ENCODE data around the gene IQSEC1. TPM values are rescaled to one million over a fixed set of nuclear protein-coding genes. Genes with fewer than 3 reads are reported as not detected.

The IQSEC1 gene
- total RNA-seq, 1 donor from 2014 or later: 57.1 TPM

- DNase-seq (ENCODE audit: extremely low read depth, low read depth, low spot score): no peak
Observed at GRCh38 chr3:13034861-13035260, 38.4 kb downstream of the IQSEC1 start.

GRCh38 chr3:13034109-13034800, 39.0 kb downstream of the IQSEC1 start:
- DNase-seq (ENCODE audit: extremely low read depth, low read depth, low spot score): no peak

DNA sequence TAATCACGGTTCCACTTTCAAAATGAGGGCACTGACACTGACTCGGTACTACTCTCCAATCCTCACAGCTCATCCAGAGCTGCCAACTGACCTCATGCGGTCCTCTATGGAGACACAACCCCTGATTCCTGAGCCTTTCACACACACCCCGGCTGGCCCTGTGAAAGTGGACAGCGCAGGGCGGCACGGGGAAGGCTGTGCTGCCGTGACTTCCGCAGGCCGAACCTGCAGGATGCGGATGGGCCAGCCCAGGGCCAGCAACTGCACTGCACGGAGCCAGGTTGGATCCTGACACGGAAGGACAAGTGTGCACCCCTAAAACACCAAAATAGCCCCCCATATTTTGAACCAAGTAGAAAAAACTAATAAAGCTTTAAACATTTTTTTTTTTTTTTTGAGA, 41.0 kb downstream of the IQSEC1 start:
- no peak for DNase-seq (ENCODE audit: extremely low read depth, low read depth, low spot score)

DNA sequence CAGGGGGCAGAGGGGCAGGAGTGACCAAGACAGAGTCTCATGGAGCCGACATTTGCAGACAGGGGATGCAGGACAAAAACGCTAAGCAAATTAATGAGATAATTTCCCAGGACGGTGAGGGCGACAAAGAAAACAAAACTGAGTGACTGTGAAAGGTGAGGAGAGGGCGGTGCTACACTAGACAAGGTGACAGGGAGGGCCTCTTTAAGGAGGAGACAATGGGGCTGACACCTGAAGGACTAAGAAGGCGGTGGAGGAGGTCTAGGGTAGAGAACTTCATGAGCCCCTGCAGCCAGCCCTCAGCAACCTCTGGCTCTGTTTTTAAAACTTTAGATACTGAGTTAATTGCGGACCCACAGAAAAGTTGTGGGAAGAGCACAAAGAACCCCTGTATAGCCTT, 41.6 kb downstream of the IQSEC1 start:
- DNase-seq (ENCODE audit: extremely low read depth, low read depth, low spot score): no peak

- no peak for DNase-seq (ENCODE audit: extremely low read depth, low read depth, low spot score)
Observed at GRCh38 chr3:13030684-13031083, 42.5 kb downstream of the IQSEC1 start.

DNA sequence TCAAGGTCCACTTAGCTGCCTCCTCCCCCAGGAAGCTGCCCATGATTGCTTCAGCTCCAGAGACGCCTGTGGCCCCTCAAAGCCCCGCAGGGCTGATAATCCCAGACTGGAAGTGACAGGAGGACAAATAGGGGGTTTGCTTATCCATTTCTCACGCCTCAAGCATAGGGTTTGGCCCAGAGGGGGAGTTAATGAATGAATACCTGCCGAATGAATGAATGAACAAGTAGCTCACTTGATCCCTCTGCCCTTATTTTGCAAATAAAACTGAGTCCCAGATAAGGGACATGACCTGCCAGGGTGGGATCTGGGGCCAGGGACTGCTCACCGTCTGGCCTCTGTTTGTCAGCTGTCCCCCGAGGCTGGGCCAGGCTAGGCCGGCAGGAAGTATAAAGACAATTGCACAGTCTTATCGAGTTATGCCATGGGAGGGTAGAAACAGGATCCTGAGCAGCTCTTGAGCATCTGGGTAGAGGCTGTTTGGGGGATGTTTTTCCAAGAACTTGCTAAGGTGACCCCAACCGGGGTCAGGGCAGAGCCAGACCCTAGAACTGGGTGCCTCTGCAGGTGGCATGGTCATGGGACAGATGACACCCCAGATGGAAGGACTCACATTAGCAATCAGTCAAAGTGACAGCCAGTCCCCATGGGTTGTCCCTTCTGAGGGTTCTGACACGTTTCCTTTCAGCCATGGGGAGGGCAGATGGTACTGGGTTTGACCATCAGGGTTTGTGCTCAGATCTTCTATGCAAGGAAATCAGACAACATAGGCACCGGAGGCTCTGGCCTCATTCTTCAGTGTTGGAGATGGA, 45.0 kb downstream of the IQSEC1 start:
- DNase-seq (ENCODE audit: extremely low read depth, low read depth, low spot score): no peak

DNA sequence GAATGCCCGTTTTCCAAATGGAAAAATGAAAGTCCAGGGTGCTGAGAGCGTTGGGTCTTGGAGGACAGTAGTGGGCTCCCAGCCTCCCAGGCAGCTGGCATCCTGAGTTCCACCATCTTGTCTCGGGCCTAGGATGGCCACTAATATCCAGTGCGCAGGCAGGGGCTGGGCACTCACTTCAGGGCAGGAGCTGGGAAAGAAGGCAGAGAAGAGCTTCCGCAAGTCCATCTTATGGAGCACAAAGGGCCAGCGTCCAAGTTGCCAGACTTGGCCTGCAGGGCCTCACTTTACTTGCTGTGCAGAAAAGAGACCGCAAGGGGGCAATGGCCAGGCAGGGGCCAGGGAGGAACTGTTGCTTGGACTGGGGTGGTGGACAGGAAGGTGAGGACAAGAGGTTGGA, 46.1 kb downstream of the IQSEC1 start:
- no peak for DNase-seq (ENCODE audit: extremely low read depth, low read depth, low spot score)

- no peak for DNase-seq (ENCODE audit: extremely low read depth, low read depth, low spot score)
Observed at GRCh38 chr3:13026534-13026933, 46.7 kb downstream of the IQSEC1 start.

DNA sequence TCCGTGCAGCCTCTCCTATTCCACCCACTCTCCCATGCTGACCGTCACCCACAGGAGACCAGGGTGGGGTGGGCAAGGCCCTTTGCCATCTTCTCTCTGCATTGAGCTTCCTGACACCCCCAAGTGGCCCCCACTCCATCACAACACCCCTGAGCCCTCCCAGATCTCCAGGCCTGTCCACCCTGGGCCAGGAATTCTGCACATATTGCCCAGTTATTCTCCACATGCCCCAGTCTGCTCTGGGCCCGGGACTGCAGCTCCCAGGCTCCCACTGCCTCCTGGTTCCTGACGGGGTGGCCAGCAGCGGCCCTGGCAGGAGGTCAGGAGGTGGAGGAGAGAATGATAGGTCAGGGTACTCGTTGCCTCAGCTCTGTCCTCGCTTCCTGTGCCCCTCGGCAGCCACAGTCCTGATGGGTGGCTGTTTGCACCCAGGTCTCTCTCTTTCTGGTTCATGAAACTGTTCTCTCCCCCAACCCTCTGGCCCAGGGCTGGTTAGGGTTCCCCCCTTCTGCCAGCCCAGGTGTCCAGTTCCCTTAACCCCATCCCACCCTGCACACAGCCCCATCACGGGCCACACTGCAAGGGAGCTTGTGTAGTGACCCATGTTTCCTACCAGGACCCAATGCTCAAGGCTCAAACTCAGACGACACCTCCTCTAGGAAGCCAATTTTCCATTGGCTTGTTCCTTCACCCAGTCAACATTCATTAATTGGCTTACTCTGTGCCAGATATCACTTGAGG, 47.3 kb downstream of the IQSEC1 start:
- DNase-seq (ENCODE audit: extremely low read depth, low read depth, low spot score): no peak

DNA sequence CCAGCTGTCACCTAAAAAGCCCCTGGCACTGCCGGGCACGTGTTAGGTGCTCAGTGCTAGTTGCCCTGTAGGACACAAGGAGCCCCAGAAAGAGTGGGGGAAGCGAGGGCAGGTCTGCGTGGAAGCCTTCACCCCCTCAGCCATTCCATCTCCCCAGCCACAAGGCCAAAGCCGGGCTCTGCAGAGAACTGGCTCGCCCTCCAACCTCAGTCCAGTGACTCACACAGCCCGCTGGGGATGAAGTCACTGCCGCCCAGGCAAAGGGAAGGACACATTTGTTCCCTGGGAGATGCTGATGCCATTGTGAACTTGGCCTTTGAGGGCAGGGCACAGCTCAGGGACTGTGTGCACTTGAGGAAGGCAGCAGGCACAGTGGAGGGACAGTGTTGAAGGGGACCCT, 48.1 kb downstream of the IQSEC1 start:
- no peak for DNase-seq (ENCODE audit: extremely low read depth, low read depth, low spot score)

DNA sequence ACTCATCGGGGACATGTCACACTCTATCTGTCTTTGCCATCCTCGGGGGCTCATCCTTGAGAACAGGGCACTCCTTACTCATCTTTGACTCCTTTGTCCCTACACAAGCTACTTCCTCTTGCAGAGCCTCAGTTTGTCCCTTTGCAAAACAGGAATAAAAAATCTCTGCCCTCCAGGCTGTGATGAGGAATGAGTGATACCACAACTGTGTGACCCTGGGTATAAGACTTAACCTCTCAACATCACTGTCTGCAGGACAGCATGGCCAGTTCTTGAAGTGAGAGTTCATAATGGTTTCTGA, 48.5 kb downstream of the IQSEC1 start:
- no peak for DNase-seq (ENCODE audit: extremely low read depth, low read depth, low spot score)

DNA sequence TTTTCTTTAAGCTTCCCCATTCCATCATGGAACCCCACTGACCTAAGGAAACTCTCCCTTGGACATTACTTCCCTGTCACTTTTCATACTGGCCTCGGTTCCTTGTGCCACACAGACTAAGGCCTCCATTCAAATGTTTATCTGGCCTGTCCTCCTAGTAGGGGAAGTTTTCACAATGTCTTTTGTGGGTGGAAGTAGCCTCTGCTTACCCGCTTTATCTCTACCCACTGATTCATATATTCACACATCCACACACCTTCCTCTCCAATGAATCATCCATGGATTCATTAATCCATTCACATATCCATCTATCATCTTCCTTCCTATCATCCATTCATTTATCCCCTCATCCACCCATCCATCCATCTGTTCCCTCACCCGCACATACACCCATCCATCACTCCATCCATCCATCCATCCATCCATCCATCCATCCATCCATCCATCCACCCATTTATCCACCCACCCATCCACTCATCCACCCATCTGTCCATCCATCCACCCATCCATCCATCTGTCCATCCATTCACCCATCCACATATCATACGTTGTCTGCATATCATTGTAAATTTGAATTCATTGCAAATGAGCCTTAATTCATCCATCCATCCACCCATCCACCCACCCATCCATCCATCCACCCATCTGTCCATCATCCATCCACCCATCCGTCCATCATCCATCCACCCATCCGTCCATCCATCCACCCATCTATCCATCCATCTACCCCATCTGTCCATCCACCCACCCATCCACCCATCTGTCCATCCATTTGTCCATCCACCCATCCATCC, 49.1 kb downstream of the IQSEC1 start:
- no peak for DNase-seq (ENCODE audit: extremely low read depth, low read depth, low spot score)

DNA sequence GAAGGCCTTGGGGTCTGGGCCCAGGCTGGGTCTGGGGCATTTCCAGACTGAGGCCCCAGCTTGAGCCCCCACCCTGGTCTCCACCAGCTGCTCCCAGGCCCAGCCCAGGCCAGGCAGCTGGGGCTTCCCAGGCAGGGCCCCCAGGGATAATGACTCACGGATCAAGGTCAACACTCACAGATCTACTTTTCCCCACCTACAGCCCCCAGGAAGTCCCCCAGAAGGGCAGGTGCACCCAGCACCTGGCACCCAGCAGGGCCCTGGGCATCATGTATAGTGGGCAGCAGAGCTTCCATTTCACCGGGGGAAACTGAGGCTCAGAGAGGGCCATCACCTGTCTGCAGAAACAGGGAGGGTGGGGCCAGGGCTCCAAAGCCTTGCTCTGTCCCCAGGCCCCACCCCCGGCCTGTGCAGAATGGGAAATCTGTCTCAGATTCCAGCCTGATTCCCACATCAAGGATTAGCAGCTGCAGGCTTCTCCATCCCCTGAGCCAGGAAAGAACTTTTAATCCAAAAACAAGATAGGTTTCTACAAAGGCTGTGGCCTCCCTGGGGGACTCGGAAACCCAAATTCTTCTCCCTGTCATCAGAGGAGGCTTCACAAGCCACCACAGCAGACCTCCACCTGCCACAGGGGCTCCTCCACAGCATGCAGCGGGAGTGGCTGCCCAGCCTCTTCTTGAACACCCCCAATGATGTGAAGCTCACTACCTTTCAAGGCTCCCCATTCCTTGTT, 49.8 kb downstream of the IQSEC1 start:
- DNase-seq (ENCODE audit: extremely low read depth, low read depth, low spot score): no peak

DNA sequence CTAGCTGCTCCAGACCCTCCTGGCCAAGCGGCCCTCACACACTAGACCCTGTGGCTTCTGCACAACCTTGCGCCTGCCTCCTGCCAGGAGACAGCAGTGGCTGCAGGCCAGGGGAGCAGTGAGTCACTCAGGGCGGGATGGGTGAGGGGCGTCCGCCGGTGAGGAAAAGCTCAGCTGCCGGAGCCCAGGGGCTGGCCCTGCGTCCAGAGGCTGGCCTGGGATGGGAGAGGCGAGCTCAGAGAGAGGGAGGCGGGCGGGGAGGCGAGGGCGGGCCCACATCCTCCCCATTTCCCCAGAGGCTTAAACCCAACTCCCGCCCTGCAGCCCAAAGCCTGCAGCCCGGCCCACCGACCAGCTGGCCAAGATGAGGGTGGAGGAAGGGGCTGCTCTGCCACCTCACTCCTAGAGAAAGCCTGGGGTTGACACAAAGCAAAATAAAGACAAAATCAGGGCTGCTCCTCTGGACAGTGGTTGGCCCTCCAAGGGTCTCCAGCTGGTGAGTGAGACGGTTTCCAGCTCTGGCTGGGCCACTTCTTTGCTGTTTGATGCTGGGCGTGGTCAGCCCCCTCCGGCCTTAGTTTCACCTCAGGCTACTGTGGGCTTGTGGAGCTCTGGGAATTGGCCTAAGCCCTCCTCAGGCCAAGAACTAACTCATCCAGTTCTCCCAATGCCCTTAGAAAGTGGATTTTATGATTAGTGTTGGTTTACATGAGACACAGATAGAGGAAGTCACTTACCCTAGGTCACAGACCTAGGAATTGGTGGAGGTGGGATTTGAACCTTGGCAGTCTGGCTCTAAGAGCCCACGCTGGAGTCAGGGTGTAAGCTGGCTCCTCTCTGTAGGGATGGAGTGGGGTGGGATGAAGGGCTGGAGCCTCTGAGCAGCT, 50.6 kb downstream of the IQSEC1 start:
- DNase-seq (ENCODE audit: extremely low read depth, low read depth, low spot score): no peak

DNA sequence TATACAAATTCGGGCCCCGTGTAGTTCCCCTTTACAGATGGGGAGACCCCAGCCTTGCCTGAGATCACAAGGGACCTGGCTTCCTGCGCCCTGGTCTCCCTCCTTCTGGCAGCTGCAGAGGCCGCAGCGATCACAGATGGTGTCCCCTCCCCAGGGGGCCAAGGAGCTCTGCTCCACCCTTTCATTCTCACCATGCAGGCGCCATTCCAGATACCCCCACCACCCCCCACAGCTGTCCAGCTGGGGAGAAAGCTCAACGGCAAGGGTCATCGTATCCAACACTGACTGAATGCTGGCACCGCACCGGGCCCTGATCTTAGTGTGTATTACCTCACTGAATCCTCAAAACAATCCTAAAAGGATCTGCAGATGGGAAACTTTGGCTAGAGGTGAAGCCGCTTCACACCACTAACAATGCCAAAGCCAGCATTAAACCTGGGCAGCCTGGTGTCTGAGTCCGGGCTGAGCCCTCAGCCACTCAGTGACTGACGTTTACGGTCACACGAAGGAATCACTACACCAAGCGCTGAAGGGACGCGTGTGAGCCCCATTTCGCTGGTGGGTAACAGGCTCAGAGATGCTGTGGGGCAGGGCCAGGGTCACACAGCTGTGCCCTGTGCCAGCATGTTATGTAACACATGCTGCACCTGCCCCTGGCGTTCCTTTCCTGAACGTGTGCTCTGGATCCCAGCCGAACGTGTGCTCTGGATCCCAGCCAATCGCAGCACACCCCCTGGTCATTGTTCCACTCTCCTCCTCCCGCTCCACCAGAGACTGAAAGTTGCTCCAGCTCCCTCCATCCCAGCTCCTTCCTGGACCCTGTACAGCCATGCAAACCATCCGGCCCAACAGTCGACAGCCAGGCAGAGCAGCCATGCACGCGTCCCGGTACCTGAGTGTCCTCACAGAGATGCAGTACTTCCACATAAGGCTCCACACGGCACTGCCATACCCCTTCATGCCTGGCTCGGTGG, 51.8 kb downstream of the IQSEC1 start:
- DNase-seq (ENCODE audit: extremely low read depth, low read depth, low spot score): no peak

GRCh38 chr3:13020159-13020750, 53.0 kb downstream of the IQSEC1 start:
- DNase-seq (ENCODE audit: extremely low read depth, low read depth, low spot score): no peak

GRCh38 chr3:13019243-13020095, 53.8 kb downstream of the IQSEC1 start:
- DNase-seq (ENCODE audit: extremely low read depth, low read depth, low spot score): no peak
